ENCODE measurements around the gene SORBS2.
A peak's percentile ranks its signal among the peaks of the same experiment; 100 is the strongest.

The SORBS2 gene

DNA sequence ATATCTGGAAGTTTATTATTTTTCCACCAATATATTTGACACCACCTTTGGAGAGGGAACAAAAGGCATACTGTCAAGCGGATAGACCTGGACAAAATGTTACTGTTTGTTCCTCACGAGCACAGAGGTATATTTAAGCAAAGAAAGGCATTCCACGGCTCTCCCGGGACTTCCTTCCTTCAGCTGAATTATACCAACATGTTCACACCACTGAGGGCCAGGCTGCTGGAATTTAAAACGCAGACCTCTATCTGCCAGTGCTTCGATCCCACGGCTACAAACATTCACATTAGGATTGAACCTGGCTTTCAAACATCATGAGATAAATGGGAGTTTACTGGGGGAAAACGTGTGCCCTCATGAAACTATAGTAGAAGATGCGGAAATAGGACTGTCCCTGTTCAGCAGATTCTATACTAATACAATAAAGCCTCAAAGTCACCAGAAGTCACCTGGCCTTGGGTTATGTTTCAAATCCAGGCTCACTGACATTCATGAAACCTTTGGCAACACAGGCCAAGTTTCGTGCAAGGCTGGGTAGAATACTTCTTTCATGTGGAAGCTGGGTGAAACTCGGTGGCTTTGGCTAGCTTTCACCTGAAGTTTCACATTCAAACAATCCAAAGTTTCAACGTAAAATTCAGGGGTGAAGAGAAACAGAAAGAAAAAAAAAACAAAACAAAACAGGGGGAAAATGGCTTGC, 39.5 kb downstream of the SORBS2 start:
- no peak for DNase-seq

DNA sequence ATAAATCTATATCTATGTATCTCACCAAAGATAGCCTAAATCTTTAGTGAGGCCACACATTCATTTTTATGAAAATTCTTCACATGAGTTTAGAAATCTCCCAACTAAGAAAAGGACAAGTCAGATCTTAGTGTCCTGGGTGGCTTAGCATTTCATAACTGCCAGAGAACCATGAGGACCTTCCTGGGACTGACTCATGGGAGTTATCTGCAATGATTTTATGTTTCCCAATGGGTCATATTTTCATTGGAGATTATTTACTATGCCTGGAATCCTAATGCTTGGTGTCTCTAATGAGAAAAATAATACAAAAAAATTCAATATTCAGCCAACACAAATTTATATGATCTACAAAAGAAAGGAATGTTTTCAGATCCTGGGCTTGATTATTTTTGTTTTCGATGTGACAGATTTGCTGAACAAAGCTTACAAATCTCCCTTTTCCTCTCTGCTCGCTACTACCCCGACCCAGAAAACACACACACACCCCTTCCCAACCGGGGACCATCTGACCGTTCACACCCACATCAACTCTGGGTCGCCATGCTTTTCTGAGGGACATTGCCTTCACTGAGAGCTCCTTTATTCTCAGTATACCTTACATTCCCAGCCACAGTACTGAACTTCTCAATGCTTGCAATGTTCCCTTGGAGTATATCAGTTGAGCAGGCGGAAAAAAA, 40.1 kb downstream of the SORBS2 start:
- no peak for DNase-seq

DNA sequence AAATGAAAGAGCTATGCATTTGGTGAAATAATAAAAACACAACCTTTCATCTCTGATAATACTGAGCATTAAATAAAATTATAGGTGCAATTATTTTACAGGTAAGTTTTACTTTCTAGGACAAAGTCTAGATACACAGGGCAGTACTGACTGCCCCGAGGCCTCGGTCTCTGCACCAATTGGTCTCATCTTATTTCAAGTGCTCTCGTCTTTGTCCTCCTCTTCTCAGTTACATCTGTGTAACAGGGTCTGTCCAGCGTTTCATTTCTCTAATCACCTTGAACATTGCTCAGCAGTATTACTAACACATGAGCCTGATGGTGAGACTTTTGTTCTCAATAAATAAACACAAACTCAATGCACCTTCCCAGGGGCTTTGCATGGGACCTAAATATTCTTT, 44.5 kb downstream of the SORBS2 start:
- DNase-seq = no peak

DNA sequence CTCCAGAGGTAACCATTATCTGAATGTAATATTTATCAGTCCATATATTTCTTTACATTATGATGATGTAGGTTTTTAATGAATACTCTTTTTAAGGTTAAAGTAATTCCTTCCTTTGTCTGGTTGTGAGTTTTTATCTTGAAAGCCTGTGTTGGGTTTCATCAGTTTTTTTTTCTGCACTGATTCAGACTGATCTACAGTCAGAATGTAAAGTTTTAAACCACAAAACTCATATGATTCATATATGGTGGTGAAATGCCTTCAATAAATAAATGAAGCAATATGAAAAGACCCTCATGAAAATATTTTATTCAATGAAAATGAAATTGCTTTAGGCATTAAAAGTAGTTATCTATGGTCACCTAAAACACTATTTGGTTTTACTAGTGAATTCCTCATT, 47.1 kb downstream of the SORBS2 start:
- no peak for DNase-seq

DNA sequence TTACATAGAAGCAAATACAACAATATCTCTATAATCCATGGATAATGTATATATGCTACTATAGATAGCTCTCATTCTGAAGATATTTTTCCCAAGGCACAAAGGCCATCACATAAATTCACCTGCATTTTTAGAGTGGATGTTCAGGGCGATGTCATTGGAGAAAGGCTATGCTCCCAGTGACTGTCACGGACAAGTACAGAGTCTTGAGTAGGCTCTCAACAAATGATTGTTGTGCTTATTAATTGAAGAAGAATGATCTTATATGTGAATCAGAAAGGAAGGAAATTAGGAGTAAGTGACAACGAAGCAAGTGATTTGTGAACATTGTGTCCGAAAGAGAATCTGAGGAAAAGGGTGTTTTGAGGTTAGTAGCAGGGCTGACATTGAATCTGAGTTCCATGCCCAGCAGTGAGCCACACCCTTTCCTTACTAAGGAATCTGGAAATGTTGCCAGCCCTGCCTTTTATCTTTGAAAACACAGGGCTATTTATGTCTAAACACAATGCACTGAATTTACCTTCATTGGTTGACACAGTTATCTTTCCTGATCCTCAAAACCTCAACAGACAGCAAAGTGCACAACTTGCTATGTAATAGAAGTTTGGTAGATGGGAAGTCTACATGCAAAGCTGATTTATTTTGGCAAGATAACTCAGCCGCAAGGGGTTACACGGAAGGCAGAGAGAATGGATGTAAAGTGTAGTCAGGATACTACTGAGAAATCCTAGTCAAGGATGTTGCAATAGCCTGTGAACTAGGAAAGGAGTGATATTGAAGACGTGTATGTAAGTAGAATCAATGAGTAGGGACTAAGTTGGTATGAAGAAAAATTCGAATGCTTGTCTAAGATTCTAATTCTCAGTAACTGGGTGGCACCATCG, 50.4 kb downstream of the SORBS2 start:
- no peak for DNase-seq

DNA sequence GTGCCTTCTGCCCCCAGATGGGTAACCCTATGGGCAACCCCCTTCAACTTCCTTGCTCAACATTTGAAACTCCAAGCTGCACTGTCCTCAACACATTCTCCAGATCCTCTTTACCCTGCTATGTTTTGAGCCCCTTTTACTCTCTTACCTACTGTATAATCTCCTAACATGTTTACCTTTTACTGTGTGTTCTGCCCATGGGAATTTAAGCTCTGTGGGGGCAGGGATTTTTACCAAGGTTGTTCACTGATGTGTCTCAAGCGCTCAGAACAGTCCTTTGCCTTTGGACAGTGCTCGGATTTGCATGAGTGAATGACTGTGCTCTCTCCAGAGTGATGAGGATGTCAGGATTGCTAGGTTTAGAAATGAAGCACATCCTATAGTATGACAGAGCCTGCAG, 53.2 kb downstream of the SORBS2 start:
- no peak for DNase-seq

GRCh38 chr4:185755451-185755850, 56.5 kb downstream of the SORBS2 start:
- no peak for DNase-seq

DNA sequence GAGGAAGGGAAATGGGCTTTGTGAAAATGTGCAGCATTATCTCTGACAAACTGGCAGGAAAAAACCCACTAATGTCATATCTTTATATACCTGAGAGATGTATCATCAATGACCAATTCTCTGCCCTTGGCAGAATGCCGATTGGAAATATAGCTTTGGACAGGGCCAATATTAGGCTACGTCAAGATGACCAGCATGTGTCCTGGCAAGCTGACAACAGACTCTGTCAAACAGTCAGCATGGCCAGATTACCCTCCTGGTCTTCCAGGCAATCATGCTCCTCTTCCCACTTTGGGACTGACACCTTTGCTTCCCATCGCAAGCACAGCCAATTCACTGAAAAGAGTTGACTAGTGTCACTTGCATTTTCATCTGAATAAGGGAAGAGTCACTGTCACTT, 57.0 kb downstream of the SORBS2 start:
- no peak for DNase-seq

DNA sequence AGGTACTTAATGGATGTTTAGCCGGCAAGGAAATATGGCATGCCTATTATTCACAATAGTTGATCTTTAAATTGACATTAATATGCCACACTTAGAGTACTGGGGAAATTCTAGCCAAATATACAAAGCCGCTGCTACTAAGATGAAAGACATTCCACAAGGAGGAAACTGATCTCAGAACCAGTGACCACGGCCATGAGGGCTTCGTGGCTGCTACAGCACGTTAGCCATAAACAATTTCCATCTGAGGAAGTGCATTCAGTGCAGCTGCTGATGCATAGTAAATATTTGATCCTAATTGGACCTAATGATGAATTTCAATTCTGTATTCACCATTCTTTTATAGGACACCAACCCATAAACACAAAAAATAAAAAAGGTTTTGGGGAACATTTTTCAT, 59.1 kb downstream of the SORBS2 start:
- no peak for DNase-seq

GRCh38 chr4:185749858-185750257, 62.1 kb downstream of the SORBS2 start:
- DNase-seq = no peak

DNA sequence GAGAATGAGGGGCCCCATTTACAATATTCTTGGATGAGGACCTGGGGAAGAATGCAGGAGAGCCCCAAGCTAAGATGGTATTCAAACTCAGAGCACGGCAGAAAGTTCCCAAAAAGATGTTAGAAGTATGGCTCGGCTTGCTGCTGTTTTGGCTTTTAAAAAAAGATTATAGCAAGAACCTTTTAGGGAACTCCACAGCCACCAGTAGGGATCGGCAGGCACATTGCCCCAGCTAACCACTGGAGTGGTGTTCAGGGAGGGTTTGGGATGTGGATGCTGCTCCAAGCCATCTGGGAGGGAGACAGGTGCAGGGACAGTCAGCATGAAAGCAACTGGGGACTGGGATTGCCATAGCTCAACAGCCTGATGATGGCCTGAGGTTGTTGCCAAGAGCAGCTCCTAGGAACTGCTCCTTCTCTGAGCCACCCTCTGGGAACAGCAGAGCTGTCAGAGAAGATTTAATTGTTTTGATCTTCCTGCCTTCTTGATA, 63.0 kb downstream of the SORBS2 start:
- DNase-seq = no peak

DNA sequence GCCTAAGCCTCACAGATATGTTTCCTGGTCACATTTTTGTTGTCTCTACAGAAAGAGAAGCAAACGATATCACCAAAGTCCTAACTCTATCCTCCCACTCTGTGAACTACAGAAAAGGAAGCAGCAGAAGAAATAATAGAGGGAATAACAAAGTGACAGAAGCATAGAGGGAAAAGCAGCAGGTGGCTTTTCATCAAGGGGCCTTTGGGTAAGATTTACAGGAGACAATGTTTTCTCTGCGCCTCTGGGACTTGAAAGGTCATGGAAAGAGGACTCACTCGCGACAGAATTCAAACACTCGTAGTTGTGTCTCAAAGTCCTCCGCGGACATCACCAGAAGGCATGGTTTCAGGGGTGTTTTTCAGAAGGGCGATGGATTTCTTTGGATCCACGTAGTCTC, 66.1 kb downstream of the SORBS2 start:
- DNase-seq = no peak

DNA sequence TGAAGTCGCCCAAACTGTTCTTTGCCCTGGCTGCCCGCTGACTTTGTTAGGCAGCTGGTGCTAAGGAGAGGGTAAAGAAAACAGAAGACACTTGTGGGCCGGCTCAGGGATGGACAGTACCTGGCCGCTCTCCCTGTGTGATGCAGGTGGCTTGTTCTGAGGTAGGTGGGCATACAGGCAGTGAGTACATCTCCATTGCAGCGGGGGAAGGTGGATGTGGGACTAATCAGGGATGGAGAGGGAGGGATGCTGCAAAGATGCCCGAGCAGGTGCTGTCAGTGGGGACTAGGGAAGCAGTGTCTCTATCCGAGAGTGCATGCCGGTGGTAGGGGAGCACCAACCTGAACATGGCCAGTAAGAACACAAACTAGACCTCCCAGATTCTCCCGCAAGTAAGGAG, 67.0 kb downstream of the SORBS2 start:
- no peak for DNase-seq

DNA sequence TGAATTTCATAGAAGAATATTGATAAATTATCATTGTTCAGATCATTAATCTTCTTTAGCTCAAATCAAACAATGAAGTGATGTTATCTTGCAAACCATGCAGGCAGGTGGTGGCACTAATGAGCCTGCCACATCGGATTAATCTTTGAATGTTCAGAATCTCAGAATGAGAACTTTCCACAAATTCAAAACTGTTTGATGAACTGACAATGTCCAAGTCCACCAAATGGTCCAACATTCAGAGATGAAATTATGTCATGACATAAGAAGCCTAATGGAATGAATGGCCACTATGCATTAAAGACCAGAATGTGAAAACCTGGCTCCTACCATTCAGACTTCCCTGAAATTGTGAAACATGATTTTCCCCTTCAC, 67.5 kb downstream of the SORBS2 start:
- no peak for DNase-seq

GRCh38 chr4:185743722-185744487, 68.1 kb downstream of the SORBS2 start:
- no peak for DNase-seq

- DNase-seq = peak; percentile 79
Observed at GRCh38 chr4:185742766-185743165, 69.2 kb downstream of the SORBS2 start.

DNA sequence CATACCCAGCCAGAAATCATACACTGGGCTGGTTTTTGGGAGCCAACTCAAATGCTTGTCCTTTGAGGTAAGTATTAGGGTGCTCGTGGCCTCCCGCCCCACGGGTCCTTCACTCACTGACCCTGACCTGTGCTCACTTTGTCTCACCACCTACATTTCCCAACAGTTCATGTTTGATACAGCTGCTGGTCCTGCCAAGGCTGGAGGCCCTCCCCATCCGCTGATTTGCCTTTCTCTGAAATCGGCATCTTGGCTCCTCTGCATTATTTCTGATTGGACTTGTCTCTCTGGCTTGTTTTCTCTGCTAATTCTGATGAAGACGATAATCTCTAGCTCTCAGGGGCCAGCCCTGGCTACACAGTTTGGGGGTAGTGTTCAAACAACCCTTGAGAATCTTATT, 70.2 kb downstream of the SORBS2 start:
- no peak for DNase-seq

GRCh38 chr4:185740471-185740873, 71.5 kb downstream of the SORBS2 start:
- DNase-seq = peak; percentile 24

- no peak for DNase-seq
Observed at GRCh38 chr4:185738820-185739219, 73.2 kb downstream of the SORBS2 start.

GRCh38 chr4:185738038-185738552, 73.9 kb downstream of the SORBS2 start:
- DNase-seq = no peak

DNA sequence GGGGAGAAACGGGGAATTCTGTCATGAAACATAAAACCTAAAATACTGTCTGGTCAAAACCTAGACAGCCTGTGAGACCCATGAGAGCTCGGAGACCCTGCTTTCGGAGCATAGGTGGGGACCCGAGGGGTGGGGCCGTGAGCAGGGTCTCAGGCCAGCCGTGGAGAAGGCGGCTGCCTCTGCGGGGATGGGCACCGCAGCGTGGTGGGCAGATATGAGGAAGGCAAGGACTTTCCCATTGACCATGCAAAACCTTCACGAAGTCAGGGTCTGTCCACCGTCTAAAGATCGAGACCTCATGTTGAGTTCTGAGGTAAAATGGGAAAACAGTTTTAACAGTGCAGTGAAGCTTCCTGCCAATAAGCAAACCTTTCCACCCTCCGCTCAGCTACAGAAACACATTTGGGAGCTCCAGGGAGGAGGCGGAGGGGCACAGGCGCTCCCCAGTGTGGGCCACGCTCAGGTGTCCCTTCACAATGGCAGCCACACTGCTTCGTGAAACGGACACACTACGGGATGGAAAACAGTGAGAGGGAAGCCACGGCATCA, 74.4 kb downstream of the SORBS2 start:
- DNase-seq = no peak

GRCh38 chr4:185736882-185737281, 75.1 kb downstream of the SORBS2 start:
- DNase-seq = no peak
